ENCODE measurements around the gene FABP7.
A peak's percentile ranks its signal among the peaks of the same experiment; 100 is the strongest.

Gene FABP7

GRCh38 chr6:122758927-122759334 lies 20.6 kb upstream of the FABP7 start:
- DNase-seq (ENCODE audit: low read depth in 2 of 2), result no peak

GRCh38 chr6:122760330-122760729 lies 19.2 kb upstream of the FABP7 start:
- no peak for DNase-seq (ENCODE audit: low read depth in 2 of 2)

DNA sequence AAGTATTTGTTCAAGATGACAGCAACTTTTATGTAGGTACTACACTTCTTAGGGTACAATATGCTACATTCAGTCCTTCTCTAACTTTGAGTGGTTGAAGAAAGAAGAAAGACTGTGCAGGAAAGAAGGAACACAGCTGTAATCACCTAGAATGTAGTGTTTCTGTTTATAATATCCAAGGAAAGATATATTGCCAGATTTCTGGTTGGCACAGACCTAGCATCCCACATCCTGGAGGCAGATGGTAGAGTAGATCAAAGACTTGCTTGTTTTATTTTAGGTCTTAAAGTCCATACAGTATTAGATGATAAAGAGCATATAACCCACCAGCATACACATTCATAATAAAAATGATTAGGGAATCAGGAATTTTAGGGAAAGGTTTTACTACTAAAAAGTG lies 13.3 kb upstream of the FABP7 start:
- no peak for DNase-seq (ENCODE audit: low read depth in 2 of 2)

DNA sequence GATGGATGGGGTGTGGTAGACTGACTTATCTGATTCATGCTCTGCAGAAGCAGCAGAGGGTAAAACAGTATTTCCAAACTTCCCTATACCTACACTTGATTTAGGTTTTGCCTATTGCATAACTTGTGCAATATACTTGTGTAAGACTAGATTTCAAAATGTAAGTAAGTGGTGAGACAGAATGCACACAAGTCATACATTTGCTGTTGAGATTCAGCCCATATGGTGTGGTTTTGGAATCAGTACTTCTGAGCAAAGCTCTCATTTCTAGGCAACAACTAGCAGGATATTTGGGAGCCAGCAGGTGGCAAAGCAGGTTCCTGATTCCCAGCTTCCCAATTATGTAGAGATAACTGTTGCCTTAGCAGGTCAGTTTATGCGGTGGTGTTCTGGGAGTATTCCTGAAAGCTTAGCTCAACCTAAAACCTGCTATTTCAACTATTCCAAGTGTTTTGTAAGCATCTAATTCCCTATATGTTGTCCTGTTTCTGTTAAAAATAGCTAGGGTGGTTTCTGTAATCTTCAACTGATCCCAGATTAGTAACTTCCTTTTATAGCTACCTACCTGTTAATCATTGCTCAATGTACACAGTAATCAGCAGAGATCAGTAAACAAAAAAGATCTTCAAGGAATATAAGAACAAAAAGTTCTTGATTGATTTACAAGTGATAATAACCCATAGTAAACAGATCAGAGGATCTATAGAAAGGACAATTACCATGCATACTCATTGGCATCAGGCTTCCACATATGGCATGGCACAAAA lies 8.5 kb upstream of the FABP7 start:
- DNase-seq (ENCODE audit: low read depth in 2 of 2), result no peak

DNA sequence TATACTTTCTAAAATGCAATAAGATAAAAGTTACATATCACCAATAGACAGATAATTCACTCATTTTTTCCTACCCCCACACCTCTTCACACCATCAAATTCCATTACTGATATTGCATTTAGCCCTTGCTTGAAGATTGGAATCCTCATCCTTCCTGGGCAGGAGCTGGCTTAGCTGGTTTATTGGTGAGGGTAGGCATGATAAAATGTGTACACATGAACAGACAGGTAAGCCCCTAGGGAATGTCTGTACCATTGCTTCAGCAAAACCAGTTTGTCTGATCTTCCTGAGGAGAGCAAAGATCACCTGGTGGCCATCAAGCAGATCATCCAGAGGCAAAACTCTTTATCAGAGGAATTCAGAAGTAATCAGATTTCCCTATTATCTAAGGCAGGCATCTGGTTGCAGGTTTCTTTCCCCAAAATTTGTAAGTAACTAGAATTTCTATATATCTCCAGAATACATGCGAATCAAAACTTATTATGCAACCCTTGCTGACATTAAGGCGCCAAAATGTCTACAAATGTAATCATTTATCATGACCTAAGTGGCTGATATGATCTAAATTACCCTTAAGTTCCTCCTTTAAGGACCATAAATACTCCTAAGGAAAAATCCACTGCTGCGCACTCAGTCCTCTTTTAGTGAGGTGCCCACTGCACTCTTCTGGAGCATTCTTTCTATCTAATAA lies 6.6 kb upstream of the FABP7 start:
- no peak for DNase-seq (ENCODE audit: low read depth in 2 of 2)

DNA sequence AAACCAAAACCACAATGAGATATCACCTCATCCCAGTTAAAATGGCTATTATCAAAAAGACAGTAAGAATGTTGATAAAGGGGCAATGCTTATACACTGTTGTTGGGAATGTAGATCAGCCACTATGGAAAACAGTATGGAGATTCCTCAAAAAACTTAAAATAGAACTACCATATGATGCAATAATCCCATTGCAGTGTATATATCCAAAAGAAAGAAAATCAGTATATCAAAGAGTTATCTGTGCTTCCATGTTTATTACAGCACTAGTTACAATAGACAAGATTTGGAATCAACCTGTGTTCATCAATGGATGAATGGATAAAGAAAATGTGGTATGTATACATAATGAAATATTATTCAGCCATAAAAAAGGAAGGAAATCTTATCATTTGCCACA lies 3.5 kb upstream of the FABP7 start:
- no peak for DNase-seq (ENCODE audit: low read depth in 2 of 2)

DNA sequence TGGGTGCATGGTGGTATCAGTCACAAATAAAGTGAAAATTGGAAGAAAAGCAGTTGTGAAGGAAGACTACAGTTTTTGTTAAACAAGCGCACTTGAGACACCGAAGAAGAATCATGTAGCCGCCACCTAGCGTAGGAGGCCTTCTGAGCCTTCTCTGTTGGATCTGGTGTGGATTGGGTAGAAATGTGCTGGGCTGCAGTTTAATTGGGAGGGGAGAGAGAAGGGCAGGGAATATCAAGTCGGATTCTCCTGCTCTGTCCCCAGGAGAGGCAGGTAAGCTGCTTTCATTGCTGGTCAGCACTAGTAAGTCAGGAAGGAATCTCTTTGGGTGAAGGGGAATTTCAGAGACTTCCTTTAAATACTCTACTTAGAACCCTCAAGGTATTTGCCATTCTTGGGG lies 1.2 kb upstream of the FABP7 start:
- DNase-seq (ENCODE audit: low read depth in 2 of 2), result no peak

GRCh38 chr6:122778985-122779661 lies 393 bp upstream of the FABP7 start:
- no peak for DNase-seq (ENCODE audit: low read depth in 2 of 2)

GRCh38 chr6:122780114-122780513 lies 598 bp downstream of the FABP7 start:
- no peak for DNase-seq (ENCODE audit: low read depth in 2 of 2)

DNA sequence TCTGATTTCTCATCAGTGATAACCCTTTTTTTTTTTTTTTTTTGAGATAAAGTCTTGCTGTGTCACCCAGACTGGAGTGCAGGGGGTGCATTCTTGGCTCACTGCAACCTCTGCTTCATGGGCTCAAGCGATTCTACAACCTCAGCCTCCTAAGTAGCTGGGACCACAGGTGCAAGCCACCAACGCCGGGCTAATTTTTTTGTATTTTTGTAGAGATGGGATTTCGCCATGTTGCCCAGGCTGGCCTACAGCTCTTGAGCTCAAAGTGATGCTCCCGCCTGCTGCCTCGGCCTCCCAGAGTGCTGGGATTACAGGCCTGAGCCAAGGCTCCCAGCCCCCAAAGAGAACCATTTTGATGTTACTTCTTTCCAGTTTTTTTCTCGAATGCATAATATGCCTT lies 2.2 kb downstream of the FABP7 start:
- DNase-seq (ENCODE audit: low read depth in 2 of 2), result no peak

- no peak for DNase-seq (ENCODE audit: low read depth in 2 of 2)
These were observed 3.9 kb downstream of the FABP7 start for GRCh38 chr6:122783401-122783800.

DNA sequence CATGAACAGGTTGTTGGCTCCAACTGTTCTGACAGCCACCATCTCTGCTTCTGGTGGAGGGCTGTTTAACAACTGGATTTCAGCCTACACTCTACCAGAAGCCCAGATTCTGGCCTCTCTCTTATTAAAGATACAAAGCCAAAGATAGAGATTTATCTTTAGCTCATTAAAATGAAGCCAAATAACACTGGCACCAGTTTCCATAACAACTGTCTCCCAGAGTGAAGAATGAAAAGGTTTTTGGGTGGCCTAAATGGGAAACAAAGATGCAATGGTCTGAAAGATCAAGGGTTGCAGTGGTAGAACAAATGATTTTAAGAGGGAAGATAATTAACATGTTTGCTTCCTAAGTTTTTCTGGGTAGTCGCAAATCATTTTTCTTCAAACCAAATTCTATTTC lies 6.4 kb downstream of the FABP7 start:
- DNase-seq (ENCODE audit: low read depth in 2 of 2), result no peak

GRCh38 chr6:122787721-122788120 lies 8.2 kb downstream of the FABP7 start:
- no peak for DNase-seq (ENCODE audit: low read depth in 2 of 2)

- no peak for DNase-seq (ENCODE audit: low read depth in 2 of 2)
These were observed 8.7 kb downstream of the FABP7 start for GRCh38 chr6:122788208-122788607.

DNA sequence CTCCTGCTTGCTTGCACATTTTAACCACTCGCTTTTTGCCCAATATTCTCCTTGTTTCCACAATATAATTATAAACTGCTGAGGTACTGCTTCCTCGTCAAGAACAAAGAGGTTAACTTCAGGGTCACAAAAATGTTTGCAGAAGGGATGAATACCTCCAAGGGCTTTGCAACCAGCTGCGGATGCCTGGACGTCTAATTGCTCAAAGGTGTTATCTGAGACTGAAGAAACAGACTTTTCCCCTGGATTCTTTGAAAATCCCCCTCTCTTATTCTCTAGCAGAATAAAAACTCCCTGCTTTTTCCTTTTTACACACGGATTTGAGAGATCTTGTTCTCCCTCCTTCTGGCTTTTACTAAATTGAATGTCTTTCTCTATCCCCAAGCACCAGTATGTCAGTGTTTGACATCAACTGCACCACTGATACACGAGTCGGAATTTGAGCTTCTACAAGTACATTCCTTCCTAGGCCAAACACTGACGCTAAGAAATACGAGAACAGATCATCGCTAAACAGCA lies 9.2 kb downstream of the FABP7 start:
- DNase-seq (ENCODE audit: low read depth in 2 of 2), result no peak

- peak; percentile 3 to 4 for DNase-seq (ENCODE audit: low read depth in 2 of 2)
These were observed 9.9 kb downstream of the FABP7 start, which contains the start of gene SMPDL3A for GRCh38 chr6:122789182-122790027. Gene SMPDL3A (plus strand): TSS chr6:122789258. CDS start chr6:122789347, 89 bp downstream.

DNA sequence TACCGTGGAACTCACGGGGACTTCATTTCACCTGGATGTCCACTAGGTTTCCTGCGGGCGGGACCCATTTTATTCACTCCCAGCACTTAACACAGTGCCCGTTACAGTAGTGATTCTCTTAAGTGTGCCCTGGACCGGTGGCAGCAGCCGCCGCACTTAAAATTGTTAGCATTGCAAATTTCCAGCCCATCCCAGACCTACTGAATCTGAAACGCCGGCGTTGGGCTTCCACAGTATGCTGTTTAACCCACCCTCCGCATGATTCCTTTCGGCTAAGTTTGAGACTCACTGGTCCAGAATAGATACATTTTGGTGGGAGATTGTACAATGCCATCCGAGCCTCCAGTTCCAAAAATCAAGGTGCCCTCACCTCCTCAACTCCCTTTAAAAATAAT lies 10.5 kb downstream of the FABP7 start:
- DNase-seq (ENCODE audit: low read depth in 2 of 2), result no peak

DNA sequence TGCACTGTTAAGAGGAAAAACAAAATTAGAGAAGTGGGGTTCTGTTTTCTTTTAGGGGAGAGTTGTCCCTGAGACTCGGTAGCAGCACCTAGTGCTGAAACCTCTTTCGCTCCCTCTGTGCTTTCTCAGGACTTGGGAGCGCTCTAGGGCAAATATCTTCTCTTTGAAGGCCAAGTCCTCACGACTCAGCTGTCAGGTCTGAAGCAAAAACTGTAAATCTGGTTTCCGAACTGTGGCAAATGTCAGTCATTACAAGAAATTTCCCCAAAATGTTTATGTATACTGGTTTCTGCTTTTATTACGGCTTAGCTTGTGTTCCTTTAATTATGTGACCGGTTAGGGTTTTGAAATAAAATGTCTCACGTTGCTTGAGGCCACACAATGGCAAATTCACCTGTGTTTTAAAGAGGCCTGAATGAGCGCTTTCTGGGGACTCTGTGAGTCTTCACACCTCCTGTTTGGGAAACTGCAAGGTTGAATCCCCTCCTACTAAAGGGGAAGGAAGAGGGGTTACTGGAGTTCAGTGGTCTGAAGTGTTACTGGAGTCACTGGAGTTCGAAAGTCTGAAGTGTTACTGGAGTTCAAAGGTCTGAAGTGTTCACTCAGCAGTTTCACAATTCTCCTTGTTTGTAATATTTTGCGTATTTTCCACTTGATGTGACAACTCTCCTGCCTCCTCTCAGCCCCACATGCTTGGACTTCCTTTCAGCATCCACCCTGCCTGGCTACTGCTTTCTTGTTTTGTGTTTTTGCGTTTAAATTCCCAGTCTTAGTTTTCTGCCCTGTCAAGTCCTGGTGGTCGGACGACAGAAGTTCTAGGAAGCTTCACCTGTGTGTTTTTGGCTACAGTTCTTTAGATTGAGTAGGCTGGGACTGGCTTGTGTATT lies 11.2 kb downstream of the FABP7 start:
- no peak for DNase-seq (ENCODE audit: low read depth in 2 of 2)

DNA sequence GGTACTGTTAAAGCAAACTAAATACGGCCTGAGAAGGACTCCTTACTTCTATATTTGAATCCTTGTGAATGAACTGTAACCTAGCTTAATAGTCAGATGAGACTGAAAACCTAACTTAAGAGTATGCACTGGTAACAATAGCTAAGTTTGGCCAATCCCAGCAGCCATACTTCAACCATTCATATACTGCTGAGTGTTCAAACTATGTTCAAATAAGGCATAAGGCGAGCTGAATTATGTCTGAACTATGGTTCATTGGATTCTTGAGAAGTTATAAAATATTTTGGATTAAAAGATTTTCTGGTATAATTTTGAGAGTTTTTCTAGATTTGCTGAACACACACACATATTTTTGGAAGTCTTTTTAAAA lies 11.8 kb downstream of the FABP7 start:
- no peak for DNase-seq (ENCODE audit: low read depth in 2 of 2)

DNA sequence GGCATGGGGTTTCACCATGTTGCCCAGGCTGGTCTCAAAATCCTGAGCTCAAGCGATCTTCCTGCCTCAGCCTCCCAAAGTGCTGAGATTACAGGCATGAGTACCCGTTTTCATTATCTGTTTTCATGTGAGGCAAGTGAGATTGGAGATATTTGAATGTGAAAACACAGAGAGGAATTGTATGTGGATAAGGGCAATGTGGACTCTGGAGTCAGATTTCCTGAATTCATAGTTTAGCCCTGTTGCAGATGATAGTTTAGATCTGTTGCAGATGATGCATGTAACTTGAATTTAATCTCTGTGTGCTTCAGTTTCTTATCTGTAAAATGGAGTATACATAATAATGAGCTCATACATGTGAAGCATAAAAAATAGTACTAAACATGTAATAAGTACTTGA lies 13.2 kb downstream of the FABP7 start:
- no peak for DNase-seq (ENCODE audit: low read depth in 2 of 2)

DNA sequence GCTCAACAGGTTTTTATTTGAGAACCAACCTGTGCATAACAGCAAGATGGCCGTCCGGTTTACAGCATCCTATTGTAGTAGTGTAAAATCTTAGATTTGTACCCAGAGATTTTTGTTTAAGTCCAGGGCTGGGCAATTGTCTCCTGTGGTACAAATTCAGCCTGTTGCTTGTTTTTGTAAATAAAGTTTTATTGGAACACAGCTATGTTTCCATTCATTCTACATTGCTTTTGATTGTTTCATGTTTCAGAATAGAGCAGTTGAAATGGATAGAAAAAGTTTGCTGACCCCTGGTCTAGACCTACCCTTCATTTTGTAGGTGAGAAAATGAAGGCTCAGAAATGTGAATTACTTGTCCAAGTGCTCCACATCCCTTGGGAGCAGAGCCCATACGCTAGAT lies 18.0 kb downstream of the FABP7 start:
- DNase-seq (ENCODE audit: low read depth in 2 of 2), result no peak

All from stimulated activated CD8-positive, alpha-beta memory T cell treated with anti-CD3 and anti-CD28 coated beads, Interleukin-2, amount 100 ng/mL, for 48 hours (primary cell).